BJ (cell line): ENCODE measurements around the gene SAMM50. TPM values are rescaled to one million over a fixed set of nuclear protein-coding genes. Genes with fewer than 3 reads are reported as not detected.

Experiments used
- CTCF ChIA-PET: fragments of 350-600 bp; formaldehyde crosslinking; extraction: SDS; loops from one replicate; lab custom pipeline; 2021; ENCODE audit warnings: antibody characterized with exemption, inconsistent platforms; lab: Yijun Ruan, JAX
- POLR2A ChIA-PET: fragments of 300-600 bp; sonication (Branson Sonifier 250); formaldehyde crosslinking; extraction: SDS; loops from one replicate; lab custom pipeline; 2021; ENCODE audit warnings: antibody characterized with exemption; lab: Charles Lee
- DNase-seq: peaks from one replicate; pipeline ENCODE4 v3.0.0-alpha.2; 2011; ENCODE audit warnings: low read depth
- H3K27me3 ChIP-seq: 2 replicates; pipeline ENCODE4 v1.6.0; 2011; ENCODE audit warnings: low read length; ENCODE audit not compliant: control insufficient read depth, insufficient read depth
- H3K36me3 ChIP-seq: 2 replicates; pipeline ENCODE4 v1.5.1; 2011; ENCODE audit warnings: low read length; ENCODE audit not compliant: control insufficient read depth, insufficient read depth
- H3K4me3 ChIP-seq: 2 replicates; pipeline ENCODE4 v1.5.1; 2011; ENCODE audit warnings: low read depth, mild to moderate bottlenecking, control low read depth, low read length
- polyA plus RNA-seq: library from polyadenylated mRNA; depleted of rRNA; stranded (reverse); fragments of >200 nt; gene quantifications from 2 replicates; pipeline ENCODE4 v1.2.3, GENCODE V29; 2011
- TF ChIP-seq, protein P1 (sequence below): IDR thresholded peaks from 2 replicates; pipeline ENCODE4 v1.5.1; 2011; ENCODE audit warnings: low read depth, mild to moderate bottlenecking, control low read depth, inconsistent platforms, low read length, moderate library complexity; ENCODE audit not compliant: insufficient read depth

The SAMM50 gene
- polyA plus RNA-seq, 1 experiment: 40.7 TPM

DNA sequence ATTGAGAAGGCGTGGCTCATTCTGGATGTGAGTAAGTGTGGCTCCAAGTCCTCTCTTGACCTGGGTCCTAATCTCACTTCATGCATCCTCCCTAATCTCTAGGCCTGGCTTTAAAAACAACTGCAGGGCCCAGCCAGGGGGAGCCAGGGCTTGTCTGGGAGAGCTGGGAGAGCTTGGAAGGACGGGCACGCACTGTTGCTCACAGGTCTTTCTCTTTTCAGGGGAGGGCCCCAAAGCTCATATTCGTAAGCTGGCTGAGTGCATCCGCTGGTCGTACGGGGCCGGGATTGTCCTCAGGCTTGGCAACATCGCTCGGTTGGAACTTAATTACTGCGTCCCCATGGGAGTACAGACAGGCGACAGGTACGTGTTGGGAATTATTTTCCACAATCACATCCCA is 34.8 kb downstream of the SAMM50 start:
- DNase-seq: no peak
- H3K4me3 ChIP-seq: no peak overlapping the region
- ChIA-PET CTCF (interaction anchor here (0.9 to 6.9 kb wide), 2 partner anchors 578 to 635 kb away, joined by 3 to 150 read pairs; no protein-coding TSS in a partner anchor), POLR2A (no interaction called here)
- TF ChIP-seq, protein P1, sequence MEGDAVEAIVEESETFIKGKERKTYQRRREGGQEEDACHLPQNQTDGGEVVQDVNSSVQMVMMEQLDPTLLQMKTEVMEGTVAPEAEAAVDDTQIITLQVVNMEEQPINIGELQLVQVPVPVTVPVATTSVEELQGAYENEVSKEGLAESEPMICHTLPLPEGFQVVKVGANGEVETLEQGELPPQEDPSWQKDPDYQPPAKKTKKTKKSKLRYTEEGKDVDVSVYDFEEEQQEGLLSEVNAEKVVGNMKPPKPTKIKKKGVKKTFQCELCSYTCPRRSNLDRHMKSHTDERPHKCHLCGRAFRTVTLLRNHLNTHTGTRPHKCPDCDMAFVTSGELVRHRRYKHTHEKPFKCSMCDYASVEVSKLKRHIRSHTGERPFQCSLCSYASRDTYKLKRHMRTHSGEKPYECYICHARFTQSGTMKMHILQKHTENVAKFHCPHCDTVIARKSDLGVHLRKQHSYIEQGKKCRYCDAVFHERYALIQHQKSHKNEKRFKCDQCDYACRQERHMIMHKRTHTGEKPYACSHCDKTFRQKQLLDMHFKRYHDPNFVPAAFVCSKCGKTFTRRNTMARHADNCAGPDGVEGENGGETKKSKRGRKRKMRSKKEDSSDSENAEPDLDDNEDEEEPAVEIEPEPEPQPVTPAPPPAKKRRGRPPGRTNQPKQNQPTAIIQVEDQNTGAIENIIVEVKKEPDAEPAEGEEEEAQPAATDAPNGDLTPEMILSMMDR: no peak
- H3K27me3 ChIP-seq: no peaks in the 10 kb centered on the region
- H3K36me3 ChIP-seq: peaks cover 27% of the 10 kb centered on the region

DNA sequence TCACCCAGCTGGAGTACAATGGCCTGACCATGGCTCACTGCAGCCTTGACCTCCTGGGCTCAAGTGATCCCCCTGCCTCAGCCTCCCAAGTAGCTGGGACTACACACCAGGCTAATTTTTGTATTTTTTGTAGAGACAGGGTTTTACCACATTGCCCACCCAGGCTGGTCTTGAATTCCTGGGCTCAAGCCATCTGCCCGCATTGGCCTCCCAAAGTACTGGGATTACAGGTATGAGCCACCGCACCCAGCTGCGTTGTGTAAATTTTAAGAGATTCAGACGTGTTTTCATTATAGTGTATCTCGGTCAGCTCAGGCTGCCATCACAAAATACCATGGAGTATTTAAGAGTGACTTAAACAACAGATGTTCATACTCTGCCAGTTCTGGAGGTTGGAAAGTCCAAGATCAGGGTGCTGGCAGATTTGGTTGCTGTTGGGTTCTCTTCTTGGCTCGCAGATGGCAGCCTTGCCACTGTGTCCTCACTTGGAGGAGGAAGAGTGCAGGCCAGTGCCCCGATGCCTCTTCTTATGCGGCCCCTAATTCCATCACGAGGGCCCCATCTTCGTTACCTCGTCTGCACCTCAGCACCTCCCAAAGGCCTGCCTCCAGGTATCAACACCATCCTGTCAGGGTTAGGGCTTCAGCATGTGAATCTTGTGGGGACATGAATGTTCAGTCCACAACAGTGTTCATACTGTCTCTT is 36.2 kb downstream of the SAMM50 start:
- CTCF ChIA-PET: interaction anchor here (0.8 to 6.9 kb wide), 6 partner anchors 9 to 634 kb away, joined by 3 to 150 read pairs (median 18); no protein-coding TSS in a partner anchor
- peaks cover 36% of the 10 kb centered on the region for H3K36me3 ChIP-seq
- no peak for DNase-seq
- POLR2A ChIA-PET: no interaction called here
- TF ChIP-seq, protein P1: no peak
- no peak overlapping the region for H3K4me3 ChIP-seq
- H3K27me3 ChIP-seq: no peaks in the 10 kb centered on the region

DNA sequence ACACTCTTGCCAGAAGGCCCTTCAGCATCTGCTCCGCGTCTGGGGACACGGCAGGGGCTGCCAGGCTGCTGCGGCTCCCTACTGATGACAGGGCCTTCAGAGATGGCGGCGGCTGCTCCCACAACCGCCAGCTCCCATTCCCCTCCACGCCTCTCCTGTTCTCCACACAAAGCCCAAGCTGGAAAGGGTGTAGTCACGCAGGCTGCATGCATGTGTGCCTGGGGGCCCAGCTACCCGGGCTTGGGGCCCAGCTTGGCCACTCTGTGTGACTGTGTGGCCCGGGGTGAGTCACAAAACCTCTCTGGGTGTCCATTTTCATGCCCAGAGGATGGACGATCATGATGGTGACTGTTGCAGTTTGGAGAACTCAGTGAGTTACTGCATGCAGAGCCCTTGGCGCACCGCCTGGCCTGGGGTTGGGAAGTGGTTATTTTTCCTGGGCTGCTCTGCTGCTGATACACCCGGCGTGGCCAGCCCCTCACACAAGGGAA is 37.1 kb downstream of the SAMM50 start:
- ChIA-PET POLR2A (no interaction called here), CTCF (interaction anchor here (0.8 to 6.9 kb wide), 29 partner anchors 9 to 746 kb away, joined by 3 to 150 read pairs (median 7); no protein-coding TSS in a partner anchor)
- Histone ChIP-seq H3K27me3 (no peaks in the 10 kb centered on the region), H3K4me3 (no peak overlapping the region), H3K36me3 (peaks cover 40% of the 10 kb centered on the region)
- peak; percentile 41 for DNase-seq
- TF ChIP-seq, protein P1: no peak

DNA sequence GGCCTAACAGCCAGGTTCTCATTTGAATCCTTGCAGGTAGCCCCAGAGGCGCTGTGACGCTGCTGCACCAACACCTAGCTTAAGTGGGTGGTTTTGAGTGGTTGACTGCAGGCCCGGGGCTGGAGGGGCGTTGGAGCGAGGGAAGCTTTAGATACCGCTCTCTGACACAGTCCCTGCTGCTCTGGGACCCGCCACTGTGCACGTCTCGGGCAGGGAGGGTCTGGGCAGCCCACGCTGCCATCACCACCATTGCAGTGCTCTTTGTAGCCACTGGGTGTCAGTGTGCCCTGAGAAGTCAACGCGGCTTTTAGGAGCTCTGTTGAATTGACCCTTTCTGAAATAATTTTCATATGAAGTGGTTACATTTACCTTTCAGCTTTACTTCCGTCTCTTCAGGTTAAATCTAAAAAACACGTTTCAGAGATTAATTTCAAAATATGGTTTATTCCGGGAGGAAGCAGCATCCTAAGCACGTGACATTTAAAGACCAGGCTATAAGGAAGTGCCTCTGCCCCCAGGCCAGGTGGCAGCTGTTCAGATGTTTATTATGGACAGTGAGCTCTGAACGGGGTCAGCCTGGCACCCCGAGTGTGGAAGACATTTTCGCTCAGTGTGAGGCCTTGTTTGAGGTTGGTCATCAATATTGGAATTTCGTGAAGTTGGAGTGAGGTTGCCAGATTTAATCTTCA is 38.0 kb downstream of the SAMM50 start:
- DNase-seq: no peak
- ChIA-PET POLR2A (interaction anchor here (0.6 kb wide), 1 partner anchor 706 kb away, joined by 3 read pairs; no protein-coding TSS in a partner anchor), CTCF (interaction anchor here (0.5 to 6.9 kb wide), 59 partner anchors 8 to 1103 kb away, joined by 3 to 150 read pairs (median 4); partner anchors contain the start of gene PNPLA3)
- Histone ChIP-seq H3K36me3 (peaks cover 41% of the 10 kb centered on the region), H3K4me3 (no peak overlapping the region), H3K27me3 (no peaks in the 10 kb centered on the region)
- TF ChIP-seq, protein P1: peak; percentile 96

DNA sequence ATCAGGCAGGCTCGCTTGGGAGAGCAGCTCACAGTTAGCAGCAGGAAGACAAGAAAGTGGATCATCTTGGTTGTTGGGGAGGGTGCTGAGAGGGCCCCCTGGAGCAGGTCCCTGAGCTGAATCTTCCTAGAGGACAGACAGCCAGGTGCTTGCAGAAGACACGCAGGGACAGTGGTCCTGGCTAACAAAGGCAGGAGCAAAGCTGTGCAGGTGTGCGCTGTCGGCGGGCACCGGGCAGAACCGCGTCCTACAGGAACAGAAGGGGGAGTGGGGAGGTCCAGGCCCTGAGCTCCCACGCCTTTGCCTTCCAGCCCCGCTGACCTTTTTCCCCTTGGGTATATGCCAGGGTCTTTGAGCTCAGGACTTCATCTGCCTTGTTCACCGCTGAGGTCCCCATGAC is 38.8 kb downstream of the SAMM50 start:
- TF ChIP-seq, protein P1: no peak
- H3K27me3 ChIP-seq: no peaks in the 10 kb centered on the region
- CTCF ChIA-PET: interaction anchor here (0.8 to 6.9 kb wide), 30 partner anchors 11 to 1103 kb away, joined by 3 to 150 read pairs (median 5); no protein-coding TSS in a partner anchor
- DNase-seq: no peak
- no peak overlapping the region for H3K4me3 ChIP-seq
- peaks cover 40% of the 10 kb centered on the region for H3K36me3 ChIP-seq
- POLR2A ChIA-PET: no interaction called here
